ENCODE data around the gene AFF1.
"Not testable (repeated sequence)": the region's sequence is repeated elsewhere in the genome, so short reads cannot be mapped to it uniquely, and the experiment has no call there.

GRCh38 chr4:87085732-87086131, 150.9 kb downstream of the AFF1 start:
- TF ChIP-seq CTCF (IDR thresholded peaks at IDR 0.05; ENCODE audit: insufficient read depth, low read length, poor library complexity, severe bottlenecking); EZH2phosphoT487 (conservative IDR thresholded peaks at IDR 0.05; ENCODE audit: low read length): not testable (repeated sequence)
